HEK293T (cell line): ENCODE results near the gene AMPD3.

ENCODE experiments used
- ARNT ChIP-seq: fragments of 450-650 bp; IDR thresholded peaks from 2 replicates; pipeline ENCODE4 v1.6.1; 2017; ENCODE audit warnings: mild to moderate bottlenecking
- BHLHE40 ChIP-seq: fragments of 450-650 bp; IDR thresholded peaks from 2 replicates; pipeline ENCODE4 v1.6.1; 2016; ENCODE audit warnings: mild to moderate bottlenecking, moderate library complexity, borderline replicate concordance
- FOXA1 ChIP-seq: fragments of 450-650 bp; IDR thresholded peaks from 2 replicates; pipeline ENCODE4 v1.6.1; 2016; ENCODE audit warnings: mild to moderate bottlenecking
- FOXK2 ChIP-seq: fragments of 450-650 bp; IDR thresholded peaks from 2 replicates; pipeline ENCODE4 v1.6.1; 2016; ENCODE audit warnings: mild to moderate bottlenecking
- FOXM1 ChIP-seq: fragments of 450-650 bp; IDR thresholded peaks from 2 replicates; pipeline ENCODE4 v1.6.1; 2017; ENCODE audit warnings: mild to moderate bottlenecking, borderline replicate concordance
- NFRKB ChIP-seq: fragments of 450-650 bp; IDR thresholded peaks from 2 replicates; pipeline ENCODE4 v1.6.1; 2016; ENCODE audit warnings: mild to moderate bottlenecking, moderate library complexity
- SUZ12 ChIP-seq: fragments of 450-650 bp; IDR thresholded peaks from 2 replicates; pipeline ENCODE4 v1.6.1; 2016; ENCODE audit warnings: mild to moderate bottlenecking
- TARDBP ChIP-seq: fragments of 450-650 bp; IDR thresholded peaks from 2 replicates; pipeline ENCODE4 v1.6.1; 2016
- TF ChIP-seq, protein P1 (sequence below): fragments of 450-650 bp; IDR thresholded peaks from 2 replicates; pipeline ENCODE4 v1.6.1; 2016

GRCh38 chr11:10490398-10491241 is 35.6 kb downstream of the AMPD3 start:
- no peak for TF ChIP-seq NFRKB
- TF ChIP-seq, protein P1, sequence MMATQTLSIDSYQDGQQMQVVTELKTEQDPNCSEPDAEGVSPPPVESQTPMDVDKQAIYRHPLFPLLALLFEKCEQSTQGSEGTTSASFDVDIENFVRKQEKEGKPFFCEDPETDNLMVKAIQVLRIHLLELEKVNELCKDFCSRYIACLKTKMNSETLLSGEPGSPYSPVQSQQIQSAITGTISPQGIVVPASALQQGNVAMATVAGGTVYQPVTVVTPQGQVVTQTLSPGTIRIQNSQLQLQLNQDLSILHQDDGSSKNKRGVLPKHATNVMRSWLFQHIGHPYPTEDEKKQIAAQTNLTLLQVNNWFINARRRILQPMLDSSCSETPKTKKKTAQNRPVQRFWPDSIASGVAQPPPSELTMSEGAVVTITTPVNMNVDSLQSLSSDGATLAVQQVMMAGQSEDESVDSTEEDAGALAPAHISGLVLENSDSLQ, result no peak
- no peak for TF ChIP-seq FOXM1
- no peak for TF ChIP-seq FOXK2
- TF ChIP-seq FOXA1, result no peak
- no peak for TF ChIP-seq BHLHE40
- TF ChIP-seq SUZ12, result no peak
- TF ChIP-seq TARDBP, result no peak
- TF ChIP-seq ARNT, result no peak
